ENCODE results near the gene TREH. TPM values are rescaled to one million over a fixed set of nuclear protein-coding genes. Genes with fewer than 3 reads are reported as not detected.

The TREH gene
- total RNA-seq, 1 donor from 2014 or later, result not detected

- no peak for DNase-seq
Measured at GRCh38 chr11:118645066-118645715, 34.3 kb downstream of the TREH start.

GRCh38 chr11:118644496-118644895 lies 35.0 kb downstream of the TREH start:
- DNase-seq, result no peak

- DNase-seq, result no peak
Measured at GRCh38 chr11:118643995-118644345, 35.5 kb downstream of the TREH start.

GRCh38 chr11:118643142-118643994 lies 36.1 kb downstream of the TREH start:
- DNase-seq, result no peak

- no peak for DNase-seq
Measured at GRCh38 chr11:118641397-118642019, 37.9 kb downstream of the TREH start.

GRCh38 chr11:118640332-118641154 lies 38.9 kb downstream of the TREH start:
- DNase-seq, result no peak

- no peak for DNase-seq
Measured at GRCh38 chr11:118639899-118640298, 39.6 kb downstream of the TREH start.

- DNase-seq, result no peak
Measured at GRCh38 chr11:118638726-118639125, 40.7 kb downstream of the TREH start.

- DNase-seq, result no peak
Measured at GRCh38 chr11:118636569-118637290, 42.7 kb downstream of the TREH start.

GRCh38 chr11:118635642-118636041 lies 43.8 kb downstream of the TREH start:
- DNase-seq, result no peak

GRCh38 chr11:118635237-118635591 lies 44.2 kb downstream of the TREH start:
- DNase-seq, result no peak

- DNase-seq, result no peak
Measured at GRCh38 chr11:118634431-118635236, 44.8 kb downstream of the TREH start.

- DNase-seq, result no peak
Measured at GRCh38 chr11:118633979-118634378, 45.5 kb downstream of the TREH start.

GRCh38 chr11:118633319-118633690 lies 46.1 kb downstream of the TREH start:
- no peak for DNase-seq

- DNase-seq, result no peak
Measured at GRCh38 chr11:118632577-118633318, 46.7 kb downstream of the TREH start.

GRCh38 chr11:118631142-118631909 lies 48.1 kb downstream of the TREH start:
- DNase-seq, result no peak

GRCh38 chr11:118629761-118630661 lies 49.4 kb downstream of the TREH start:
- no peak for DNase-seq

- DNase-seq, result no peak
Measured at GRCh38 chr11:118628861-118629549, 50.4 kb downstream of the TREH start.

All from dermis blood vessel endothelial cell (primary cell).